ENCODE results near the gene FER. TPM values are rescaled to one million over a fixed set of nuclear protein-coding genes. Genes with fewer than 3 reads are reported as not detected.

The FER gene
- total and polyA plus RNA-seq, 9 of the 15 experiments (the other 6 are each of a cell fraction or from before 2014, with no cell fraction given) = 6.7 to 18.2 (median 8.9) TPM

DNA sequence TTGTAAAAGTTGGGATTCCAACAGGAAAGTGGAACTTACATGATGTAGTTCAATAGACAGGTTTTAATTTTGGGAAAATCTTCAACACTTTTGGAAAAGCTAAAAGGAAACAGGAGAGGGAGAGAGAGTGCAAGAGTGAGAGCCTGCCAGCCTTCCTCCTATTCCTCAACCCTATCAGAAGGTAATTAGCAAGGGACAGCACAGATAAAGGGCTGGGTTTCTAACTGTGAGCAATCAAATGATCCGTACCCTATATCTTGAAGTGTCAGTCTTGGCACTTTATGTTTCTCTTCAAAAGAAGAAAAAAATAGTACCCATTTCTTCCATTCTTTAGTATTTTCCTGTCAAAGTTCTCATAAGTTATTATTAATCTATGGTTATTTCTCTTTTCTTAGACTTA, 79.4 kb downstream of the FER start:
- Histone ChIP-seq H2AFZ (ENCODE audit: low read depth, low read length) (no peak overlapping the region), H3K4me2 (ENCODE audit: insufficient read depth, low read length) (no peak overlapping the region), H3K4me3 (no peak overlapping the region), H3K9ac (ENCODE audit: insufficient read depth in 1 of 2, low read depth in 2 of 2, low read length in 2 of 2) (no peak overlapping the region), H3K36me3 (ENCODE audit: control insufficient read depth, insufficient read depth, low read length) (no peaks in the 10 kb centered on the region), H3K79me2 (ENCODE audit: control insufficient read depth, insufficient read depth, low read length) (no peaks in the 10 kb centered on the region), H3K27me3 (ENCODE audit: control insufficient read depth in 2 of 2, insufficient read depth in 2 of 2, low read length in 2 of 2) (no peaks in the 10 kb centered on the region), H4K20me1 (replicated peaks; ENCODE audit: control insufficient read depth, insufficient read depth, low read length) (no peaks in the 10 kb centered on the region), H3K27ac (ENCODE audit: extremely low read depth, low read depth, low read length) (no peak overlapping the region), H3K4me1 (replicated peaks in 1 of 2; ENCODE audit: control insufficient read depth in 2 of 2, insufficient read depth in 2 of 2, low read length in 2 of 2) (peaks cover 0 to 7% of the 10 kb centered on the region in 2 experiments; a peak in 2 of 5 replicates), H3K9me1 (ENCODE audit: control insufficient read depth, insufficient read depth, low read length) (no peaks in the 10 kb centered on the region), H3K9me3 (replicated peaks; ENCODE audit: control insufficient read depth, insufficient read depth, low read depth, low read length) (no peaks in the 10 kb centered on the region)
- no peak for DNase-seq (ENCODE audit: extremely low read depth in 1 of 4, low spot score in 3 of 4)
- 0% methylated on average over 1 of the region's 1 CpG for WGBS (ENCODE audit: insufficient coverage, low coverage, missing lambda C conversion rate)
- CTCF ChIA-PET (ENCODE audit: low intra/inter-chr PET ratio) = no interaction called here
- intact Hi-C loops (cut with micrococcal nuclease) = loop anchor here (10.0 kb wide), 1 partner anchor 142 kb away; no protein-coding TSS in a partner anchor
- POLR2A ChIA-PET = no interaction called here
- ATAC-seq = no peak
- TF ChIP-seq, protein P1, sequence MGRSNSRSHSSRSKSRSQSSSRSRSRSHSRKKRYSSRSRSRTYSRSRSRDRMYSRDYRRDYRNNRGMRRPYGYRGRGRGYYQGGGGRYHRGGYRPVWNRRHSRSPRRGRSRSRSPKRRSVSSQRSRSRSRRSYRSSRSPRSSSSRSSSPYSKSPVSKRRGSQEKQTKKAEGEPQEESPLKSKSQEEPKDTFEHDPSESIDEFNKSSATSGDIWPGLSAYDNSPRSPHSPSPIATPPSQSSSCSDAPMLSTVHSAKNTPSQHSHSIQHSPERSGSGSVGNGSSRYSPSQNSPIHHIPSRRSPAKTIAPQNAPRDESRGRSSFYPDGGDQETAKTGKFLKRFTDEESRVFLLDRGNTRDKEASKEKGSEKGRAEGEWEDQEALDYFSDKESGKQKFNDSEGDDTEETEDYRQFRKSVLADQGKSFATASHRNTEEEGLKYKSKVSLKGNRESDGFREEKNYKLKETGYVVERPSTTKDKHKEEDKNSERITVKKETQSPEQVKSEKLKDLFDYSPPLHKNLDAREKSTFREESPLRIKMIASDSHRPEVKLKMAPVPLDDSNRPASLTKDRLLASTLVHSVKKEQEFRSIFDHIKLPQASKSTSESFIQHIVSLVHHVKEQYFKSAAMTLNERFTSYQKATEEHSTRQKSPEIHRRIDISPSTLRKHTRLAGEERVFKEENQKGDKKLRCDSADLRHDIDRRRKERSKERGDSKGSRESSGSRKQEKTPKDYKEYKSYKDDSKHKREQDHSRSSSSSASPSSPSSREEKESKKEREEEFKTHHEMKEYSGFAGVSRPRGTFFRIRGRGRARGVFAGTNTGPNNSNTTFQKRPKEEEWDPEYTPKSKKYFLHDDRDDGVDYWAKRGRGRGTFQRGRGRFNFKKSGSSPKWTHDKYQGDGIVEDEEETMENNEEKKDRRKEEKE (IDR thresholded peaks at IDR 0.05; ENCODE audit: borderline replicate concordance in 1 of 2, control insufficient read depth in 1 of 2, low read depth in 2 of 2, low read length in 1 of 2) = no peak
- TF ChIP-seq RBM22 (IDR thresholded peaks at IDR 0.05; ENCODE audit: low read depth, low read length, poor library complexity, severe bottlenecking) = no peak
- TF ChIP-seq, protein P2, sequence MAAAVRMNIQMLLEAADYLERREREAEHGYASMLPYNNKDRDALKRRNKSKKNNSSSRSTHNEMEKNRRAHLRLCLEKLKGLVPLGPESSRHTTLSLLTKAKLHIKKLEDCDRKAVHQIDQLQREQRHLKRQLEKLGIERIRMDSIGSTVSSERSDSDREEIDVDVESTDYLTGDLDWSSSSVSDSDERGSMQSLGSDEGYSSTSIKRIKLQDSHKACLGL (CRISPR knock-in tag; IDR thresholded peaks at IDR 0.05; ENCODE audit: borderline replicate concordance, poor library complexity, severe bottlenecking) = no peak
- TF ChIP-seq XRCC3 (IDR thresholded peaks at IDR 0.05) = no peak
- TF ChIP-seq ZNF77 (CRISPR knock-in tag; IDR thresholded peaks at IDR 0.05) = no peak
- TF ChIP-seq, protein P3, sequence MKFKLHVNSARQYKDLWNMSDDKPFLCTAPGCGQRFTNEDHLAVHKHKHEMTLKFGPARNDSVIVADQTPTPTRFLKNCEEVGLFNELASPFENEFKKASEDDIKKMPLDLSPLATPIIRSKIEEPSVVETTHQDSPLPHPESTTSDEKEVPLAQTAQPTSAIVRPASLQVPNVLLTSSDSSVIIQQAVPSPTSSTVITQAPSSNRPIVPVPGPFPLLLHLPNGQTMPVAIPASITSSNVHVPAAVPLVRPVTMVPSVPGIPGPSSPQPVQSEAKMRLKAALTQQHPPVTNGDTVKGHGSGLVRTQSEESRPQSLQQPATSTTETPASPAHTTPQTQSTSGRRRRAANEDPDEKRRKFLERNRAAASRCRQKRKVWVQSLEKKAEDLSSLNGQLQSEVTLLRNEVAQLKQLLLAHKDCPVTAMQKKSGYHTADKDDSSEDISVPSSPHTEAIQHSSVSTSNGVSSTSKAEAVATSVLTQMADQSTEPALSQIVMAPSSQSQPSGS (CRISPR knock-in tag; IDR thresholded peaks at IDR 0.05) = no peak
- no peak for TF ChIP-seq KAT2B (IDR thresholded peaks at IDR 0.05; ENCODE audit: low read depth, low read length)
- TF ChIP-seq SETDB1 (IDR thresholded peaks at IDR 0.05; ENCODE audit: low read length) = no peak
- TF ChIP-seq HDAC1 (IDR thresholded peaks at IDR 0.05) = no peak
- TF ChIP-seq MYBL2 (IDR thresholded peaks at IDR 0.05; ENCODE audit: low read depth) = no peak
- TF ChIP-seq MYBL2 (CRISPR knock-in tag; IDR thresholded peaks at IDR 0.05; ENCODE audit: borderline replicate concordance) = no peak
- no peak for TF ChIP-seq BRD9 (IDR thresholded peaks at IDR 0.05; ENCODE audit: low read depth, partially characterized antibody)
- TF ChIP-seq ZKSCAN3 (CRISPR knock-in tag; IDR thresholded peaks at IDR 0.05) = no peak
- TF ChIP-seq CBFB (CRISPR knock-in tag; IDR thresholded peaks at IDR 0.05) = no peak
- TF ChIP-seq BCOR (IDR thresholded peaks at IDR 0.05) = no peak
- no peak for TF ChIP-seq ADNP (tag; IDR thresholded peaks at IDR 0.05)
- TF ChIP-seq, protein P4, sequence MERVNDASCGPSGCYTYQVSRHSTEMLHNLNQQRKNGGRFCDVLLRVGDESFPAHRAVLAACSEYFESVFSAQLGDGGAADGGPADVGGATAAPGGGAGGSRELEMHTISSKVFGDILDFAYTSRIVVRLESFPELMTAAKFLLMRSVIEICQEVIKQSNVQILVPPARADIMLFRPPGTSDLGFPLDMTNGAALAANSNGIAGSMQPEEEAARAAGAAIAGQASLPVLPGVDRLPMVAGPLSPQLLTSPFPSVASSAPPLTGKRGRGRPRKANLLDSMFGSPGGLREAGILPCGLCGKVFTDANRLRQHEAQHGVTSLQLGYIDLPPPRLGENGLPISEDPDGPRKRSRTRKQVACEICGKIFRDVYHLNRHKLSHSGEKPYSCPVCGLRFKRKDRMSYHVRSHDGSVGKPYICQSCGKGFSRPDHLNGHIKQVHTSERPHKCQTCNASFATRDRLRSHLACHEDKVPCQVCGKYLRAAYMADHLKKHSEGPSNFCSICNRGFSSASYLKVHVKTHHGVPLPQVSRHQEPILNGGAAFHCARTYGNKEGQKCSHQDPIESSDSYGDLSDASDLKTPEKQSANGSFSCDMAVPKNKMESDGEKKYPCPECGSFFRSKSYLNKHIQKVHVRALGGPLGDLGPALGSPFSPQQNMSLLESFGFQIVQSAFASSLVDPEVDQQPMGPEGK (CRISPR knock-in tag; IDR thresholded peaks at IDR 0.05; ENCODE audit: borderline replicate concordance) = no peak
- no peak for TF ChIP-seq MAFG (tag; conservative IDR thresholded peaks at IDR 0.05)
- no TSS peak for BruUV-seq (replicated peaks)
- FAIRE-seq = no peak
- in situ Hi-C loops (cut with MboI) = no loop called here
